ENCODE measurements around the gene FER. TPM values are rescaled to one million over a fixed set of nuclear protein-coding genes. Genes with fewer than 3 reads are reported as not detected.

The FER gene
- total RNA-seq, 2 experiments from 2014 or later, result 4.8 to 7.1 TPM

DNA sequence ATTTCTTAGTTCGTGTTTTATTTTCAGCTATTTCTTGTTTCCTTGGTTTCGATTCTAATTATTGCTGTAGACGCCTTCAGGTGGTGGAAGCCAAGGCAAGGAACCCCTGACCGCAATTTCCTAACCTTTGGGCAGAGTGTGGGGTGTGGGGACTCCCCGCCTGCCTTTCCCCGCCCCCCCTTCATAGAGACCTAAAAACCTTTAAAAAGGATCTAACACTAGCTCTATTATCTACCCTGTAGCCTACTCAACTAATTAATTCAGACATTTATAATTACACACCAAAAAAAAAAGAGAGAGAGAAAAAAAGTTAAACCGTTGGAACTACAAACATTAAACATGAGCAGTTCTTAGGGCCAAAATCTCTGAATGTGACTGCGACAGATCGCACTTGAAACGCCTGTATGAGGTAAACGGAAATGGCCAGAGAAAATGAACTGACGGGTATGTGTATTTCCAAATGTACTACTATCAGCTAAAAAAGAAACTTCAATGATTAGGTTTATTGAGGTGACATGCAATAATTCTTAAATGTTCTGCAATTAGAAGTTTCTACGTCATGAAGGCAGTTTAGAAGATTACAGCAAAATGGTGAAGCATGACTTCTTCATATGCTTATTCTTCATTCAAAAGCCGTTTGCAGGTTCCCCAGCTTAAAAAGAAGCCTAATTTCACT lies 19.0 kb upstream of the FER start:
- Mint-ChIP-seq H3K27ac (peak overlapping the region; percentile 6), H3K27me3 (ENCODE audit: low read depth) (peaks cover 46% of the 10 kb centered on the region), H3K9me3 (no peaks in the 10 kb centered on the region), H3K4me3 (peak overlapping the region; percentile 61), H3K4me1 (ENCODE audit: low read depth) (peaks cover 21% of the 10 kb centered on the region), H3K36me3 (ENCODE audit: low read depth) (no peaks in the 10 kb centered on the region)
- intact Hi-C loops (cut with micrococcal nuclease), result loop anchor here (1.0 to 5.0 kb wide), 4 partner anchors 20 to 682 kb away; no protein-coding TSS in a partner anchor
- CTCF ChIA-PET, result interaction anchor here (0.6 to 1.5 kb wide), 4 partner anchors 13 to 684 kb away, joined by 3 to 5 read pairs (median 4); no protein-coding TSS in a partner anchor
- DNase-seq, result peak; percentile 75

DNA sequence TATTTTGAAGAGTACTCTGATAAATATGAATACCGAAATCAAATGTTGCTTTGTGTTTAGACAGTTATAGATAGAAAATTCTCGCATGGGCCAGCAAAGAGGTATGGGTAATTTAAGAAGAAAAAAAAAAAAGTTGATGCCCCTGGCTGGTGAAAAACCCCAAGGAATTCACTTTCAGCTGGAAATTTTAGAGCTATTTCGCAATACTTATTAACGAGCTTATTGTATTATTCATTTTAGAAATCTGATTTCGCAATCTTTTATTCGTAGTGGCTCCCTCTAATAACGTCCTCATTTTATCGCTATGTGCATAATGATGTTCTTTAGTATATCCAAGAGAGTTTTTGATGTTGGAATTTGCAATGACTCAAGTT lies 18.5 kb upstream of the FER start:
- Mint-ChIP-seq H3K36me3 (ENCODE audit: low read depth) (no peaks in the 10 kb centered on the region), H3K27ac (no peak overlapping the region), H3K4me1 (ENCODE audit: low read depth) (peaks cover 21% of the 10 kb centered on the region), H3K27me3 (ENCODE audit: low read depth) (peaks cover 49% of the 10 kb centered on the region), H3K4me3 (no peak overlapping the region), H3K9me3 (no peaks in the 10 kb centered on the region)
- DNase-seq, result no peak
- intact Hi-C loops (cut with micrococcal nuclease), result loop anchor here (2.0 to 5.0 kb wide), 2 partner anchors 92 to 682 kb away; no protein-coding TSS in a partner anchor
- CTCF ChIA-PET, result interaction anchor here (0.7 to 1.5 kb wide), 6 partner anchors 12 to 684 kb away, joined by 3 to 5 read pairs (median 4); no protein-coding TSS in a partner anchor

DNA sequence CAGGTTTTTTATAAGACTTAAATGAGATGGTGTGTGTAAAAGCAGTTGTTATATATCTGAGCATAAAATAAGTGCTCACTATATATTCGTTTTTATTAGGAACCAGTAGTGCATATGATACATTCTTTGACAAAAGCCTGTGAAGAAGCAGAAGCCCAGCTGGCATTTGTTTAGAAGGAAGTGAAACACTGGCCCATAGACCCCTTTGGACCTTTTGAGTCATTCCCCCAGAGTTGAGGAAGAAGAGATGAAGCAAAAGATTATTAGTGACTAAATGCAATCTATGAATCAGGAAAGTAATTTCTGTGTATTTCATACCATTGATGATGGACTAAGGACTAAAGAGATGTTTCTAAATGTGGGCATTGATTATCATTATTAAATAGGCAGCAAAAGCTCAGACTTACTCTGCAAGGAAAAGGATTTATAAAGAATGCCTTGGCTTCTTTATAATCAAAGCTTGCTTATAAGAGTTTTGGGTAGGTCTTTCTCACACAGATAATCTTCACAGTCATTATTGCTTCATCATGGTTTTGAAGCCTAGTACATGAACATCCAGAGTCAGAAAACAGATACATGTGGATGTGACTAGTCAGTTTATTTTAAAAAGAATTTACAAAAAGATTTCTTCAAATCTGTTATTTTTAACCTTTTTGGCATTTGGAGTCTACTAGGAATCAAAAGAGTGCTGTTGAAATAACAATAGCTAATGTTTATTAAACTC lies 16.9 kb upstream of the FER start:
- Mint-ChIP-seq H3K9me3 (no peaks in the 10 kb centered on the region), H3K27me3 (ENCODE audit: low read depth) (peaks cover 49% of the 10 kb centered on the region), H3K4me3 (no peak overlapping the region), H3K36me3 (ENCODE audit: low read depth) (no peaks in the 10 kb centered on the region), H3K4me1 (ENCODE audit: low read depth) (peaks cover 21% of the 10 kb centered on the region), H3K27ac (no peak overlapping the region)
- CTCF ChIA-PET, result no interaction called here
- DNase-seq, result no peak
- intact Hi-C loops (cut with micrococcal nuclease), result no loop called here

DNA sequence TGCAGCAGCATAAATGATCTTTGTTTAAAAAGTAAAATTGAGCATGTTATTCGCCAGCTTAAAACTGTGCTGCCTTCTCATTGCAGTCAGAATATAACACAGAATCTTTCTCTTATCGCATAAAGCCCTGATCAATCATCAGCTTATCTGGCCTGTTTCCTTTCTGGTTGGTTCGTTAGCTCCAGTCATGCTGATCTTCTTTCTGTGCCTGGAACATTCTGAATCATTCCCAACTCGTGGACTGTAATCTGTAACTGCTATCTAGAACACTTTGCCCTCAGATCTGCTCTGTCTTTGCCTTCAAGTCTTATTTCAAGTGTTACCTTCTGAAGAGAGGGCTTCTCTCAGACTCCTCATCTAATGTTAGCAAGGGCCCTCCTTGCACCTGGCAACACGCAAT lies 11.9 kb upstream of the FER start:
- CTCF ChIA-PET, result no interaction called here
- Mint-ChIP-seq H3K4me3 (no peak overlapping the region), H3K4me1 (ENCODE audit: low read depth) (no peaks in the 10 kb centered on the region), H3K27ac (no peak overlapping the region), H3K27me3 (ENCODE audit: low read depth) (peaks cover 19% of the 10 kb centered on the region), H3K36me3 (ENCODE audit: low read depth) (no peaks in the 10 kb centered on the region), H3K9me3 (no peaks in the 10 kb centered on the region)
- intact Hi-C loops (cut with micrococcal nuclease), result no loop called here
- no peak for DNase-seq

DNA sequence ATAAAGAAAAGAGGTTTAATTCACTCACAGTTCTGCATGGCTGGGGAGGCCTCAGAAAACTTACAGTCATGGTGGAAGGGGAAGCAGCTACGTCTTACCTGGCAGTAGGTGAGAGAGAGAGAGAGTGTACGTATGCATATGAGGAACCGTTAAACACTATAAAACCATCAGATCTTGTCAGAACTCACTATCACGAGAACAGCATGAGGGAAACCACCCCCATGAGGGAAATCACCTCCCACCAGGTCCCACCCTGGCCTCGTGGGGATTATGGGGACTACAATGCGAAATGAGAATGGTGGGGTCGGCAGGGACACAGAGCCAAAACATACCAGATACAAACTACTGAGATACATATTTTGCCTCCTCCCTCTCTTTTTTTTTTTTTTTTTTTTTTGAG lies 10.8 kb upstream of the FER start:
- Mint-ChIP-seq H3K4me3 (no peak overlapping the region), H3K27me3 (ENCODE audit: low read depth) (peaks cover 17% of the 10 kb centered on the region), H3K27ac (no peak overlapping the region), H3K9me3 (no peaks in the 10 kb centered on the region), H3K4me1 (ENCODE audit: low read depth) (no peaks in the 10 kb centered on the region), H3K36me3 (ENCODE audit: low read depth) (no peaks in the 10 kb centered on the region)
- CTCF ChIA-PET, result no interaction called here
- intact Hi-C loops (cut with micrococcal nuclease), result no loop called here
- no peak for DNase-seq

DNA sequence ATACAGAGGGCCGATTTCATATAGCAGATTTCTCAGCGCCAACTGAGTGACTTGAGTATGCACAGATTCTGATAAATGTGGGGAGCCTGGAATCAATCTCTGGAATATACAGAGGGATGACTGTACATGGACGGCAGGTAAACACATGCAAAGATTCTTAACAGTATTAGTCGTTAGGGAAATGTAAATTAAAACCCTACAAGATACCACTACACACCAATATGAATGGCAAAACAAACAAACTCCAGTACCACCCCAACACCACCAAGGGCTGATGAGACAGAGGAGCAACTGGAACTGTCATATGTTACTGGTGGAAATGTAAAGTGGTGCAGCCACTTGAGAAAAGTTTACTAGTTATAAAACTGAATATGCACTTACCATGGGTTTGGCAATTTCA lies 8.3 kb upstream of the FER start:
- intact Hi-C loops (cut with micrococcal nuclease), result no loop called here
- no peaks in the 10 kb centered on the region for H3K36me3 Mint-ChIP-seq (ENCODE audit: low read depth)
- H3K9me3 Mint-ChIP-seq, result no peaks in the 10 kb centered on the region
- no peak overlapping the region for H3K4me3 Mint-ChIP-seq
- CTCF ChIA-PET, result no interaction called here
- DNase-seq, result no peak
- H3K27me3 Mint-ChIP-seq (ENCODE audit: low read depth), result peaks cover 3% of the 10 kb centered on the region
- H3K27ac Mint-ChIP-seq, result no peak overlapping the region
- no peaks in the 10 kb centered on the region for H3K4me1 Mint-ChIP-seq (ENCODE audit: low read depth)

DNA sequence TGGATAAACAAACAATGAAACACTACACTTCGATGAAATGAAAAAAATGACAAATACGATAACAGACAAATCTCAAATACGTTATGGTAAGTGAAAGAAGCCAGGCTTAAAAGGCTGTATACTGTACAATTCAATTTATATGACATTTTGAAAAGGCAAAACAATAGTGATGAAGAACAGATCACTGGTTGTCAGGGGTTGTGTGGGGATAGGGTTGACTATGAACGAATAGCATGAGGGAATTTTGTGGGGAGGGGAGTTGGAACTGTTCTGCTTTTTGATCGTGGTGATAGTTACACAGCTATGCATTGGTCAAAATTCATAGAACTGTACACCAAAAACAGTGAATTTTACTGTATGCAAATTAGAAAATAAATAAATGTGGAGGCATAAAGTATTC lies 7.8 kb upstream of the FER start:
- H3K4me1 Mint-ChIP-seq (ENCODE audit: low read depth), result no peaks in the 10 kb centered on the region
- no peak overlapping the region for H3K4me3 Mint-ChIP-seq
- no peak overlapping the region for H3K27ac Mint-ChIP-seq
- no peaks in the 10 kb centered on the region for H3K9me3 Mint-ChIP-seq
- no peak for DNase-seq
- no peaks in the 10 kb centered on the region for H3K36me3 Mint-ChIP-seq (ENCODE audit: low read depth)
- H3K27me3 Mint-ChIP-seq (ENCODE audit: low read depth), result peaks cover 3% of the 10 kb centered on the region
- intact Hi-C loops (cut with micrococcal nuclease), result loop anchor here (10.0 kb wide), 2 partner anchors 475 to 1195 kb away; no protein-coding TSS in a partner anchor
- CTCF ChIA-PET, result no interaction called here

DNA sequence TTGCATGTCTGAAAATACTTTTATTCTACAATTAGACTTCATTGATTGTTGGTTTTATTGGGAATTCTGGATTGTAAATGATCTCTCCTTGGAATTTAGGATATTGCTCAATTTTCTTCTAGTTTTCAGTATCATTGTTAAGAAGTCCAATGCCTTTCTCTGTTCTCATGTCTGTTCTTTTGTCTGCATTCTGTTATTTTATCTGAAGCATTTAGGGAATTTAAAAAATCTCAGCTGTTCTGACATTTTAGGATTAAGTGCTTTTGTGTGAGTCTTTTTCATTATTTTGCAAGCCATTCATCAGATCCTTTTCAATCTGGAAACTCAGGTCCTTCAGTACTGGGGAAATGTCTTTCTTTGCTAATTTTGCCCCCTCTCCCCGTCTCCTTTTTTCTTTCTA lies 4.4 kb upstream of the FER start:
- intact Hi-C loops (cut with micrococcal nuclease), result loop anchor here (10.0 kb wide), 2 partner anchors 479 to 1191 kb away; no protein-coding TSS in a partner anchor
- Mint-ChIP-seq H3K27ac (no peak overlapping the region), H3K27me3 (ENCODE audit: low read depth) (no peaks in the 10 kb centered on the region), H3K9me3 (no peaks in the 10 kb centered on the region), H3K36me3 (ENCODE audit: low read depth) (no peaks in the 10 kb centered on the region), H3K4me1 (ENCODE audit: low read depth) (peaks cover 12% of the 10 kb centered on the region), H3K4me3 (no peak overlapping the region)
- no peak for DNase-seq
- CTCF ChIA-PET, result no interaction called here

DNA sequence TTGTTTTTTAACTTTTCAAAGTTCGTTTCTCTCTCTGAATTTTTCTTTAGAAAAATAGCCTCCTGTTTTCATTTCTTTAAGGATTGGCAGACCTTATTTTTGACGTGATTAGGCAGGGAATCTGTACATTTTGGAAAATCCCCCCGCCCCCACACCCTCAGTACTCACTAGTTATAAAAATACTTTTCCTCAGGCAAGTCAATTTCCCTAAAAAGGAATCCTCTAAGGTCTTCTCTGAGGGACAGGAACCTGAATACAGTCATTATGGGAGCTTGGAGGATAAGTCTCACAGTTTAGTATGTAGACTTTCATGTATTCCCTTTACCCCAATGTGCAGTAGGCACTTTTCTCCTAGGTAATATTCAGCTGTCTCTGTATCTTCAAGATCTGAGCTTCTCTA lies 3.9 kb upstream of the FER start:
- no peaks in the 10 kb centered on the region for H3K27me3 Mint-ChIP-seq (ENCODE audit: low read depth)
- H3K4me3 Mint-ChIP-seq, result no peak overlapping the region
- no peaks in the 10 kb centered on the region for H3K36me3 Mint-ChIP-seq (ENCODE audit: low read depth)
- DNase-seq, result no peak
- peaks cover 12% of the 10 kb centered on the region for H3K4me1 Mint-ChIP-seq (ENCODE audit: low read depth)
- intact Hi-C loops (cut with micrococcal nuclease), result loop anchor here (10.0 kb wide), 2 partner anchors 479 to 1191 kb away; no protein-coding TSS in a partner anchor
- H3K27ac Mint-ChIP-seq, result no peak overlapping the region
- H3K9me3 Mint-ChIP-seq, result no peaks in the 10 kb centered on the region
- CTCF ChIA-PET, result interaction anchor here (0.9 kb wide), 1 partner anchor 14 kb away, joined by 4 read pairs; no protein-coding TSS in a partner anchor

DNA sequence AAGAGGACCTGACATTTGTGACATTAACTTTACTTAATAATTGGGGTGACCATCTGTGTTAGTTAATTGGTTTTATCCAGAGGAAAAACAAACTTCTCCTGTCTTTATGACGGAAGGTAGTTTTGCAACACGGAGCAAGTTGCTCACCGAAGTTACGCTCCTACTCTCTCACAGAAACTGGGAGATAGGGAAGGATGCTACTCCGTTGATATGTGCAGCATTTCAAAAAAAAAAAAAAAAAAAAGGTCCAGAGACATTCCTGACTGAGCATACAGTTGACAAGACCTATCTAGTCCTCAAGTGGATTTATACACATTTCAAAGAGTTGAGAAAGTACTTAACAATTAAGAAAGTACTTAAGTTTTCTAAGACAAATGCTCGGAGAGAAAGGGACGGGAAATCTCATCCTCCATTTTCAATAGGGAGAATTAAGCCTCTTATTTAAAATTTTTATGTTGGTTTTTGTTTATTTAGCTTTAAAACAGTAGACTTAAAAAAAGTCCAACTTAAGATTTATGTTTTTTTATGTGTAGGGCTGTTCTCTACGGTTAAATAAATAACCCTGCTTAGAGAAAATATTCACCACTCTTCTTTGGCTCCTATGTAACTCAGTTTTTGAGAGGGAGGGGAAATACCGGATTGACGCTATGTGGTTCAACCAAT lies 455 bp upstream of the FER start:
- Mint-ChIP-seq H3K36me3 (ENCODE audit: low read depth) (no peaks in the 10 kb centered on the region), H3K27ac (no peak overlapping the region), H3K4me1 (ENCODE audit: low read depth) (peaks cover 14% of the 10 kb centered on the region), H3K9me3 (no peaks in the 10 kb centered on the region), H3K4me3 (peak overlapping the region; percentile 85), H3K27me3 (ENCODE audit: low read depth) (no peaks in the 10 kb centered on the region)
- intact Hi-C loops (cut with micrococcal nuclease), result loop anchor here (2.0 to 10.0 kb wide), 7 partner anchors 72 to 1990 kb away; partner anchors contain the start of gene SLC25A46
- CTCF ChIA-PET, result interaction anchor here (0.7 kb wide), 1 partner anchor 50 kb away, joined by 3 read pairs; no protein-coding TSS in a partner anchor
- no peak for DNase-seq

DNA sequence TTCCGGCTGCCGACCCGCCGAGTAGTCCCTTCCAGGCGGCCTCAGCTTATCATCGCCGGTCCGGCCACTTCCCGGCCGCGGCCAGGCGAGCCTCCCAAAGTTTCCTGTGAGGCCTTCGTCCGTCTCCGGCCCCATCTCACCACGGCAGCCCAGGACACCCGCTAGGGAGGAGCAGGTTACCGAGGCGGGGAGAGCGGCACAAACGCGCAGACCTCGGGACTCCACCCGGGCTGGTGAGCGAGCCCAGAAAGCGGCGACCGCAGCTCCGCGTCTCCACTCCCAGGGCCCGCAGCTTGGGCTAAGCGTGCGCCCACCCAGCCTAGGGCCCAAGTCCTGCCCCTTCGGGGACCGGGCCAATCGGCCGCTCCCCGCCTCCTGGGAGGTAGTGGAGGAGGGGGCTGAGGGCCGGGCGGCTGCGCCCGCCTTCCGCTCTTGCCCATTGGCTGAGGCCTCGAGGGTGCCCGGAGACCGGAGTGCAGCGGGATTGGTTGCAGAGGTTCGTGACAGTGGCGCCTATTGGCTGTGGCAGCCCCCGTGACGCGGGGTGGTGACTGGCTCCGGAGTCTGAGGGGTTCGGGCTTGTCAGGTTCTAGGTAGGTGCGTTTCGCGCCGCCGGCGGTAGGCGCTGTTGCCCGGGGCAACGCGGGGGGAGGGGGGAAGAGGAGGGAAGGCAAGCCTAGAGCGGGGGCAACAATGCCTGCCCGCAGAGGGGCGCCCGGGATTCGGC lies 867 bp downstream of the FER start:
- CTCF ChIA-PET, result interaction anchor here (1.0 to 1.1 kb wide), 2 partner anchors 70 to 662 kb away, joined by 3 read pairs; partner anchors contain the start of gene PJA2
- Mint-ChIP-seq H3K4me3 (peak overlapping the region; percentile 85), H3K27ac (peak overlapping the region; percentile 88), H3K9me3 (no peaks in the 10 kb centered on the region), H3K4me1 (ENCODE audit: low read depth) (peaks cover 17% of the 10 kb centered on the region), H3K36me3 (ENCODE audit: low read depth) (no peaks in the 10 kb centered on the region), H3K27me3 (ENCODE audit: low read depth) (no peaks in the 10 kb centered on the region)
- DNase-seq, result peak; percentile 98
- intact Hi-C loops (cut with micrococcal nuclease), result loop anchor here (1.0 to 10.0 kb wide), 11 partner anchors 20 to 1989 kb away; partner anchors contain the start of genes FBXL17 and SLC25A46
